NCI-H524 (cell line): ENCODE data around the gene IL9R.
"Not testable (repeated sequence)": the region's sequence is repeated elsewhere in the genome, so short reads cannot be mapped to it uniquely, and the experiment has no call there.

Source experiments
- DNase-seq, 2 experiments: peaks; one replicate each; lab custom pipeline; 2025; lab: John Stamatoyannopoulos, UW

The IL9R gene

GRCh38 chrX:155998761-155999510 lies 1.4 kb downstream of the IL9R start:
- no peak for DNase-seq

- not testable (repeated sequence) for DNase-seq
Measured at GRCh38 chrX:155999751-156000150, 2.3 kb downstream of the IL9R start.

GRCh38 chrX:156000361-156000926 lies 2.9 kb downstream of the IL9R start:
- no peak for DNase-seq

- no peak for DNase-seq
Measured at GRCh38 chrX:156001001-156001666, 3.6 kb downstream of the IL9R start.

GRCh38 chrX:156001667-156002021 lies 4.1 kb downstream of the IL9R start:
- DNase-seq: no peak

- no peak for DNase-seq
Measured at GRCh38 chrX:156002507-156002906, 5.0 kb downstream of the IL9R start.

- DNase-seq: no peak
Measured at GRCh38 chrX:156003486-156004185, 6.1 kb downstream of the IL9R start.

GRCh38 chrX:156004256-156004655 lies 6.8 kb downstream of the IL9R start:
- DNase-seq: no peak

- DNase-seq: no peak
Measured at GRCh38 chrX:156004740-156005139, 7.2 kb downstream of the IL9R start.

- DNase-seq: no peak
Measured at GRCh38 chrX:156005144-156005543, 7.6 kb downstream of the IL9R start.

- DNase-seq: not testable (repeated sequence)
Measured at GRCh38 chrX:156006468-156006867, 9.0 kb downstream of the IL9R start.

GRCh38 chrX:156008379-156008778 lies 10.9 kb downstream of the IL9R start:
- DNase-seq: not testable (repeated sequence)

GRCh38 chrX:156008915-156009314 lies 11.4 kb downstream of the IL9R start:
- no peak for DNase-seq

- not testable (repeated sequence) for DNase-seq
Measured at GRCh38 chrX:156009691-156010090, 12.2 kb downstream of the IL9R start.

- DNase-seq: not testable (repeated sequence)
Measured at GRCh38 chrX:156013286-156013953, 15.9 kb downstream of the IL9R start.

GRCh38 chrX:156019846-156020245 lies 22.4 kb downstream of the IL9R start:
- not testable (repeated sequence) for DNase-seq

GRCh38 chrX:156023002-156023401 lies 25.5 kb downstream of the IL9R start:
- not testable (repeated sequence) for DNase-seq

- not testable (repeated sequence) for DNase-seq
Measured at GRCh38 chrX:156024949-156025492, 27.5 kb downstream of the IL9R start.

- DNase-seq: not testable (repeated sequence)
Measured at GRCh38 chrX:156028653-156029237, 31.2 kb downstream of the IL9R start.

GRCh38 chrX:156029296-156029695 lies 31.8 kb downstream of the IL9R start:
- DNase-seq: not testable (repeated sequence)

- DNase-seq: not testable (repeated sequence)
Measured at GRCh38 chrX:156029707-156030442, 32.4 kb downstream of the IL9R start.
